CD4-positive, alpha-beta T cell treated with Interleukin-6 at 100 ng/mL for 8 hours (primary cell): ENCODE data around the gene RNF167.
A peak's percentile ranks its signal among the peaks of the same experiment; 100 is the strongest.

ENCODE experiments used
- DNase-seq: peaks from one replicate; pipeline ENCODE4 v3.0.0-alpha.2; 2020; ENCODE audit warnings: mixed read lengths, low spot score

The RNF167 gene

GRCh38 chr17:4938688-4939545 is 1.2 kb upstream of the RNF167 start:
- DNase-seq = no peak

GRCh38 chr17:4939546-4939795 is 597 bp upstream of the RNF167 start:
- DNase-seq = no peak

DNA sequence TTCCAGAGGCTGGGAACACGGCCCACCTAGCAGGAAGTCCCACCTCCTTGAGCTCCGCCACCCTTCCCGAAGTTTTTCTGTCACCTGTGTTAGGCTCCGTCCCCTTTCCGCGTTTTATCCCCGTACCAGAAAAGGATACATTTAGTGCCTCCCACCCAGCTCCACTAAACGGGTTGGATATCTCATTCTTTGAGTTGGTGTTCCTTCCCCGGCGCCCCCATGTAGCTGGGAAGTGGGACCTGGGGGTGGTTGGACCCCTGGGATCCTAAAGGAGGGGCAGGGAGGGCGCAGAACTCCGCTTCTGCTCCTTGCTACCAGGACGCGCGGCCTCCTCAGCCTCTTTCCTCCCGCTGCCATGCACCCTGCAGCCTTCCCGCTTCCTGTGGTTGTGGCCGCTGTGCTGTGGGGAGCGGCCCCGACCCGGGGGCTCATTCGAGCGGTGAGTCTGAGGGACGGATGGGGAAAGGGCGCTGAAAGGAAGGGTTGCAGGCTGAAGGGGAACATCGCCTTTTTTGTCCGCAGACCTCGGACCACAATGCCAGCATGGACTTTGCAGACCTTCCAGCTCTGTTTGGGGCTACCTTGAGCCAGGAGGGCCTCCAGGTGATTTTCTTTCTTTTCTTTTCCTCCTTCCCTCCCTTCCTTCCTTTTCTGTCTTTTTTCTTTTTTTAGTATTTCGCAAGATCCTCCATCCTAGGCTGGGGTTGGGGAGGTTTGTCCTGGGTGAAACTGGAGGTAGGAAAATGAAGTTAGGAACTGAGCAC is 669 bp downstream of the RNF167 start:
- DNase-seq = peak; percentile 39

- no peak for DNase-seq
Measured at GRCh38 chr17:4941319-4941610, 1.2 kb downstream of the RNF167 start.

GRCh38 chr17:4942760-4943508 is 2.9 kb downstream of the RNF167 start:
- no peak for DNase-seq

- peak; percentile 70 for DNase-seq
Measured at GRCh38 chr17:4944163-4944553, 4.1 kb downstream of the RNF167 start.

DNA sequence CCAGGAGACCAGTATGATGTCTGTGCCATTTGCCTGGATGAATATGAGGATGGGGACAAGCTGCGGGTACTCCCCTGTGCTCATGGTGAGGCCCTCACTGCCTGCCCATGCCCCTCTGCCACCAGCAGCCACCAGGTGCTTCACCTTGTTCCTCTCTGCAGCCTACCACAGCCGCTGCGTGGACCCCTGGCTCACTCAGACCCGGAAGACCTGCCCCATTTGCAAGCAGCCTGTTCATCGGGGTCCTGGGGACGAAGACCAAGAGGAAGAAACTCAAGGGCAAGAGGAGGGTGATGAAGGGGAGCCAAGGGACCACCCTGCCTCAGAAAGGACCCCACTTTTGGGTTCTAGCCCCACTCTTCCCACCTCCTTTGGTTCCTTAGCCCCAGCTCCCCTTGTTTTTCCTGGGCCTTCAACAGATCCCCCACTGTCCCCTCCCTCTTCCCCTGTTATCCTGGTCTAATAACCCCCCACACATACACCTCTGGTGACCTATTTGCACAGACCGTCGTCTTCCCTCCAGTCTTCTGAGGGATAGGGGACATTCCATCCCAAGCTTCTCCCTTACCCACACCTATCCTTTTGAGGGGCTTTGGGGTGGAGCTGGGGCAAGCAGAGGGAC is 4.6 kb downstream of the RNF167 start:
- DNase-seq = no peak

DNA sequence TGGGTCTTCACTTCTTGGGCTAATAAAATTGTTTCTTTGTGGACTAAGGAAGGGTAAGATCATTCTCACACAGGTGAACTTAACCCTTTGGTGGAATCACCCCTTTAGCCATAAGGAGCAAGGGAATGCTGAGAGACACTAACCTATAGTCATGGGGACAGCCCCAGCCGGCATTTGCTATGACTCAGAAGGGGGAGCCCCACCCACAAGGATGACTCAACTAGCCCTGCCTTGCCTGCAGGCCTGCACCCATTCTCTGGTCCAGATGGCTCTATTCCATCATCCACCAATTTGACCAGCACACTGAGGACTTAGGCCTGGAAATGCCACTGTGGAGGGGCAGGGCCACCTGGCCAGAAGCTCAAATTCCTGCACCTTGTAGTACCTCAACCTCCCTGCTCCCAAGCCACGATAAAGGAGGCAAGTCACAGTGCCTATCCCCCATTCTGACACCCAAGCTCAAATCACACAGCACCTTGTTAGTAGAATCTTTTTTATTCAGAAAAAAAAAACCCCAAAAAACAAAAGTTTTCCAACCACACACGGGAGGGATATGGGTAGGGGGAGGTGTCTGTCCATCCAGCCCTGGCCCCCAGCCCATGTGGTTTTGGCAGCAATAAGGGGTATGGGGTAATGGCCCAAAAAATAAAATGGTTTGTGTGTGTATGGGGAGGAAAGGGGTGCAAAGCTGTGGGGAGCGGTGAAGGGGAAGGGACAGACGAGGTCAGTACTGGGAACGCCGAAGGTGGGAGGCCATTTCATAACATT is 5.3 kb downstream of the RNF167 start:
- peak; percentile 72 for DNase-seq

DNA sequence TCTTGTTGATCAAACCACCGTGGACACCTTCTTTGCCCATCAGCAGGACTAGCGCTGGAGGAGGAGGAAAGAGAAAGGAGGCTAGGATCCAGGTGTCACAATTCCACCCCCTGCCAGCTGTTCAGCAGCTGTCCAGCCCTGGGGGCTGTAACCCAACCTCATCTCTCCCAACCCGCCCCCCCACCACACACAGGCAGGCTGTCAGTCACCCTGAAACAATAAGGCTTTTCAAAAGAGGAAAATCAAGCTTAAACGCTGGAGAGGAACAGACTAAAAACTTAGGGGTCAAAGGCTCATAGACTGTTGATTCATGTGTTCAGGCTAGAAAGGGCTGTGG is 5.8 kb downstream of the RNF167 start:
- DNase-seq = no peak

DNA sequence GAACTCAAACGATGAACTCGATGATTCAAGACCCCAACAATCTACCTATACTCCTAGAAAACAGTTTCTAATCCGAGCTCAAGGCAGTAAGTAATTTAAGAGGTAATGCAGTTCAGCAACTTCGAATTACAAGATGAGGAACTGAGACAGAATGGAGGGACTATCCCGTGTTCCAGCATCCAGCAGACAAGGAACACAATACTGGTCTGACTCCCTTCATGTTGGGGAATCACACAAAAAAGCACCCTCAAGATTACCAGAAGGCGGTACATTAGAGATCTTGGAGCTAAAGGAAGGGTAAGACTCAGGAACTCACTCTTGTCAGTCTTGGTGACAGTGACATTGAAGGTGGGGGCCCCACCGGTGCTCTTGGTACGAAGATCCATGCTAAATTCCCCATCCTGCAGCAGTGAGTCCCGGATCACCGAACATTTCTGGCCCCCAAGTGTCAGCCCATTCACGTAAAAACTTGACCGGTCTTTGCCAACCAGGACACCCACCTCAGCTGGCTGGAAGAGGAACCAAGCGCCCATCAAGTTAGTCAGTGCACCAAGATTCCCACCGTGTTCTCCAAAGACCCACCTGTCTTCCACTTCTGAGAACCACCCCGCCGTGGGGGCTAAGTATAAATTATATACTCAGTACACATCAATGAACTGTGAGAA is 6.4 kb downstream of the RNF167 start:
- DNase-seq = no peak

- no peak for DNase-seq
Measured at GRCh38 chr17:4947010-4947410, 6.9 kb downstream of the RNF167 start.

DNA sequence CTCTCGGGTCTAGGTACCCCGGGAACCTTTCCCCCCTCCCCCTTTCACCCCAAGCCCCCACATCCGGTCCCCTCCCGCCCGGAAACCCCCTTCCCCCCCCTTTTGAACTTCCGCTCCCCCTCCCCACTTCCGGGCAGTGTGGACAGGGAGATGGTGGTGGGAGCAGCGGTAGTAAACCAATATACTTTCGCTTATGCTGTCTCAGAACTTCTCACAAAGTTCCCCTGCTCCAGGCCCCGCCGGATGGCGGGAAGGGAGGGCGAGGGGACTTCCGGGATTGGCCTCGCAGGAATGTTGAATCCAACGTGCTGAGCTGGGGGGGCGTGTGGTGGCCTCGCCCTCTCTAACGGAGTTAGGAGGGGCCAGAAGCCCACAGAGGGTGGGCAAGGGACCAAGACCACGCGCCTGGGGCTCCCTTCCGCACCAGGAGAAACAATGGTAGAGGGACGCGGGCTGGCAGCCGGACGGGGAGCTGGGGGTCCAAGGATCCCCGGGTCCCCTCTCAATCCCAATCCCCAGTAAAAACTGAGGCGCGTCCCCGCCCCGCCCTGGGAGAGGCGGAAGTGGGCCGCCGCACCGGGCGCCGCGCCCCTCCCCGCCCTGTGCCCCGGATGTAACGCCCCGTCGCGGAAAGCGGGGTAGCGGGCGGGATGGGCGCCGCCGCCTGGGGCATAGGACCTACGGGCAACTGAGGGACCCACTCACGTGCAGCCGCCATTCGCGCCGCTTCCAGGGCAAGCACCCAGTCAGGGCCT is 7.5 kb downstream of the RNF167 start:
- peak; percentile 60 for DNase-seq

GRCh38 chr17:4948166-4948930 is 8.3 kb downstream of the RNF167 start, which contains the start of gene PFN1:
TSS of gene PFN1 (minus strand) at chr17:4948530. CDS start at chr17:4948394, 136 bp downstream.
- DNase-seq = peak; percentile 94

DNA sequence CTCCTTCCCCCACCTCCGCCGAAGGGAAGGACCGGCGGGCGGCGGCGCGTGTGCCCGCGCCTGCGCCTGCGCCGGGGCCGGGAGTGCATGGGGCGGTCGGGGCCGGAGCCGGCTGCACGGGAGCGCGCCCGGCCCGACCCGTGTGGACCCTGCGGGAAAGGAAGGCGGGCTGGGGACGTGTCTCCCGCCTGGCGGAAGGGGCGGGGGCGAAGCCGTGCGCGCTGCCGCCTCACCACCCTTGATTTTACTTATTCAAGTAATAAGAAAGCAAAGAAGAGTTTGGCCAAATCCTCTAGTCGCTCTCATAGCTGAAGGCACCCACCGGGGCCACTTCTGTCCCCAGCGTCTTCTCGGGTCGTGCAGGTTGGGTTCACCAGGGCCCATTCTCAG is 8.9 kb downstream of the RNF167 start:
- peak; percentile 73 for DNase-seq

GRCh38 chr17:4949321-4950074 is 9.4 kb downstream of the RNF167 start:
- DNase-seq = peak; percentile 77

- DNase-seq = no peak
Measured at GRCh38 chr17:4950075-4950745, 10.1 kb downstream of the RNF167 start.

DNA sequence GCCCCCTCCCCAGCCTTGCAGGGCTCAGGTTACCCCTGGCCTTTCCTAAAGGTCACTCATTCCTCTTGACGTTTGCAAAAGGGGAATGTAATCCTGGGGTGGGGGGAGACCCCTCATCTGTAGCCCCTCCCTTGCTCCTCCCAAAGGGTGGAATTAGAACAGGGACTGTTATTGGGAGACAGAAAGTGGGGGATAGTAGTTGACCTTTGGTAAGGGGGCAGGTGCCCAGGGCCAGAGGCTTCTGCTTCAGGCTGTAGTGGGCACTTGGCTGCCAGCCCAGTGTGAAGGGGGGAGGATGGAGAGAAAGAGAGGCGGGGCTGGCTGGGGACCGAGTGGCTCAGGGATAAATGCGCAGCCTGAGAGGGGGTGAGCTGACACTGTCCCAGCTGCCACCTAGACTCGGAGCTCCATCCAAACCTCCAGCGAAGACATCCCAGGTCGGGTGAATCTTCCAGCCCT is 10.7 kb downstream of the RNF167 start, which contains the start of gene ENO3:
Gene ENO3 (plus strand): TSS at position 374 of the 459 bp plus-strand sequence. CDS start 711 bp downstream, outside the sequence.
- no peak for DNase-seq

- no peak for DNase-seq
Measured at GRCh38 chr17:4951486-4951885, 11.4 kb downstream of the RNF167 start.
